Endothelial cell of umbilical vein (primary cell): Measurements from ENCODE around the gene GADD45GIP1. TPM values are rescaled to one million over a fixed set of nuclear protein-coding genes. Genes with fewer than 3 reads are reported as not detected.

Source experiments
- BruUV-seq: library from RNA; stranded (reverse); fragments of 400-500 nt; replicated peaks from 2 replicates; lab custom pipeline; 2021; lab: Mats Ljungman, UMichigan
- CTCF ChIA-PET: fragments of 300-600, 350-600 bp; sonication (Branson Sonifier 250); formaldehyde crosslinking; loops from one replicate; lab custom pipeline; 2021; ENCODE audit warnings: antibody characterized with exemption, inconsistent platforms; lab: Charles Lee
- POLR2A ChIA-PET: fragments of 300-600, 350-600 bp; sonication (Branson Sonifier 250); formaldehyde crosslinking; loops from one replicate; lab custom pipeline; 2021; ENCODE audit warnings: antibody characterized with exemption, inconsistent platforms; lab: Charles Lee
- DNase-seq: peaks from one replicate; pipeline ENCODE4 v3.0.0-alpha.2; 2011; ENCODE audit warnings: low read depth, low spot score
- FAIRE-seq: peaks from 2 replicates; lab custom pipeline; 2011; peaks lifted over from hg19 to GRCh38; lab: Jason Lieb, UNC
- H2AFZ ChIP-seq: 2 replicates; pipeline ENCODE4 v1.6.0; 2012; ENCODE audit warnings: low read depth, low read length, control low read depth, inconsistent platforms
- H3K27ac ChIP-seq: 2 replicates; pipeline ENCODE4 v1.5.1; 2011; ENCODE audit warnings: low read depth, mild to moderate bottlenecking, control low read depth, low read length, moderate library complexity; ENCODE audit not compliant: insufficient read depth
- H3K27me3 ChIP-seq, 2 experiments: 2 replicates each; pipeline versions ENCODE4 v1.6.0 to v1.6.1; 2011; ENCODE audit warnings: low read length in 2 of 2, mixed read lengths in 1 of 2; ENCODE audit not compliant: control insufficient read depth in 2 of 2, insufficient read depth in 2 of 2
- H3K36me3 ChIP-seq, 2 experiments: 2 replicates in 1 of 2; 3 replicates in 1 of 2; pipeline ENCODE4 v1.5.1; 2011; ENCODE audit warnings: low read length in 2 of 2, mild to moderate bottlenecking in 1 of 2, moderate library complexity in 1 of 2; ENCODE audit not compliant: control insufficient read depth in 2 of 2, insufficient read depth in 2 of 2; ENCODE audit errors: extremely low read depth in 1 of 2
- H3K4me1 ChIP-seq: 3 replicates; pipeline ENCODE4 v1.5.1; 2011; ENCODE audit warnings: mild to moderate bottlenecking, low read length; ENCODE audit not compliant: control insufficient read depth, insufficient read depth; ENCODE audit errors: extremely low read depth
- H3K4me2 ChIP-seq: 2 replicates; pipeline ENCODE4 v1.6.1; 2011; ENCODE audit warnings: low read length, control low read depth, mixed read lengths; ENCODE audit not compliant: insufficient read depth
- H3K4me3 ChIP-seq, 3 experiments: fragments of 200-600 bp in 1 of 3; sonication (generic), shearing (Covaris generic) in 1 of 3; replicated peaks in 1 of 3; 2 replicates each; pipeline ENCODE4 v1.5.1; 2011 to 2016; ENCODE audit warnings: control low read depth in 3 of 3, low read length in 3 of 3, mild to moderate bottlenecking in 2 of 3, inconsistent platforms in 1 of 3, low read depth in 1 of 3, moderate library complexity in 1 of 3; ENCODE audit not compliant: insufficient read depth in 1 of 3
- H3K79me2 ChIP-seq: 2 replicates; pipeline ENCODE4 v1.6.0; 2012; ENCODE audit warnings: low read length, inconsistent platforms; ENCODE audit not compliant: control insufficient read depth, insufficient read depth
- H3K9ac ChIP-seq: replicated peaks from 2 replicates; pipeline ENCODE3; 2011; ENCODE audit warnings: low read length, control low read depth; ENCODE audit not compliant: insufficient read depth; ENCODE audit errors: extremely low read depth
- H3K9me1 ChIP-seq: replicated peaks from 3 replicates; pipeline ENCODE4 v1.6.0; 2011; ENCODE audit warnings: mild to moderate bottlenecking, low read length; ENCODE audit not compliant: control insufficient read depth, insufficient read depth; ENCODE audit errors: extremely low read depth
- H3K9me3 ChIP-seq: replicated peaks from 2 replicates; pipeline ENCODE4 v1.5.1; 2012; ENCODE audit warnings: low read length, inconsistent platforms; ENCODE audit not compliant: control insufficient read depth, insufficient read depth
- H4K20me1 ChIP-seq: replicated peaks from 2 replicates; pipeline ENCODE3; 2011; ENCODE audit warnings: mild to moderate bottlenecking, low read length; ENCODE audit not compliant: control insufficient read depth, insufficient read depth; ENCODE audit errors: extremely low read depth
- EZH2 ChIP-seq: IDR thresholded peaks from 2 replicates; pipeline ENCODE4 v1.6.1; 2012; ENCODE audit warnings: borderline replicate concordance, low read depth, mild to moderate bottlenecking, moderate library complexity, low read length, inconsistent platforms; ENCODE audit not compliant: severe bottlenecking
- FOS ChIP-seq: IDR thresholded peaks from 2 replicates; pipeline ENCODE4 v1.6.1; 2011; ENCODE audit warnings: mild to moderate bottlenecking, low read length, moderate library complexity, borderline replicate concordance; ENCODE audit not compliant: insufficient read depth
- GATA2 ChIP-seq: IDR thresholded peaks from 2 replicates; pipeline ENCODE4 v1.7.0; 2011; ENCODE audit warnings: low read depth, mild to moderate bottlenecking, moderate library complexity, mixed read lengths, low read length; ENCODE audit not compliant: insufficient read length, insufficient read depth
- JUN ChIP-seq: IDR thresholded peaks from 2 replicates; pipeline ENCODE4 v1.6.1; 2011; ENCODE audit warnings: borderline replicate concordance, low read depth; ENCODE audit not compliant: insufficient read length, insufficient read depth
- MYC ChIP-seq: IDR thresholded peaks from one replicate; pipeline ENCODE4 v1.6.1; 2011; ENCODE audit warnings: mild to moderate bottlenecking, low read depth, low read length
- POLR2A ChIP-seq: IDR thresholded peaks from 2 replicates; pipeline ENCODE4 v1.6.1; 2012; ENCODE audit warnings: low read depth, mild to moderate bottlenecking, control low read depth, low read length
- POLR2AphosphoS5 ChIP-seq: IDR thresholded peaks from 2 replicates; pipeline ENCODE4 v1.6.1; 2012; ENCODE audit warnings: low read depth, mild to moderate bottlenecking, control low read depth, low read length, moderate library complexity; ENCODE audit not compliant: insufficient read depth
- dilution Hi-C: fragments of 300-500 bp; cut with MboI; formaldehyde crosslinking; loops from one replicate; pipeline ENCODE4 v1.15.0; 2019; ENCODE audit warnings: low sequenced_read_pairs; ENCODE audit not compliant: extremely low pct_ligation_motif_present
- intact Hi-C: fragments of 100-400 bp; cut with micrococcal nuclease; formaldehyde crosslinking; loops from one replicate; pipeline ENCODE4 v1.10.0; 2022
- polyA plus RNA-seq, 4 experiments: library from polyadenylated mRNA; depleted of rRNA in 3 of 4; stranded (reverse) in 3 of 4; unstranded in 1 of 4; fragments of >200 nt; gene quantifications; 2 replicates each; pipeline versions ENCODE4 v1.2.1 to v1.2.3, GENCODE V29; 2011 to 2012; ENCODE audit warnings: missing spikeins in 1 of 4
- total RNA-seq: library from RNA; stranded (reverse); gene quantifications from 2 replicates; pipeline ENCODE4 v1.2.3, GENCODE V29; 2021
- TF ChIP-seq, protein P1 (sequence below): IDR thresholded peaks from 2 replicates; pipeline ENCODE4 v1.6.1; 2011; ENCODE audit not compliant: insufficient read depth, insufficient read length
- TF ChIP-seq, protein P2 (sequence below), 2 donors: IDR thresholded peaks; 1 replicate in 1 of 2; 2 replicates in 1 of 2; pipeline ENCODE4 v1.5.1; 2011; ENCODE audit warnings: low read length in 2 of 2, mild to moderate bottlenecking in 2 of 2, moderate library complexity in 2 of 2, control low read depth in 1 of 2, inconsistent platforms in 1 of 2, low read depth in 1 of 2; ENCODE audit not compliant: insufficient read depth in 1 of 2; ENCODE audit errors: extremely low read depth in 1 of 2

Gene GADD45GIP1
- total and polyA plus RNA-seq, 2 donors (not counting 3 experiments of a cell fraction or from before 2014, with no cell fraction given): 32.8 to 38.3 TPM

DNA sequence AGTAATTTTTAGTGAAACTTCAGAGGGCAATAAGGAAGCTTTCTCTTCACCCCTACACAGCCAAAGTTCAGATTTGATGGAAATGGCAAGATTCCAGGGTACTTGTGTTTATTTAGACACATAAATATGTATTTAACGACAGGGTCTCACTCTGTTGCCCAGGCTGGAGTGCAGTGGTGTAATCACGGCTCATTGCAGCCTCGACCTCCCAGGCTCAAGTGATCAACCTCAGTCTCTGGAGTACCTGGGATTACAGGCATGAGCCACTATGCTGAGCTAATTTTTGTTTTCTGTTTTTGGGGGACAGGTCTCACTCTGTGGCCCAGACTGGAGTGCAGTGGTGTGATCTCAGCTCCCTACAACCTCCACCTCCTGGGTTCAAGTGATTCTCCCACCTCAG lies 36.0 kb downstream of the GADD45GIP1 start:
- no peak overlapping the region for H2AFZ ChIP-seq
- no peaks in the 10 kb centered on the region for H4K20me1 ChIP-seq
- no peak overlapping the region for H3K4me2 ChIP-seq
- no peaks in the 10 kb centered on the region for H3K9me3 ChIP-seq
- H3K36me3 ChIP-seq: peaks cover 13 to 23% of the 10 kb centered on the region in 2 experiments
- DNase-seq (no peak), FAIRE-seq (no peak)
- no peak overlapping the region for H3K4me3 ChIP-seq
- H3K27ac ChIP-seq: no peak overlapping the region
- dilution Hi-C loops (no loop called here), intact Hi-C loops (no loop called here)
- ChIA-PET CTCF (interaction anchor here (0.9 kb wide), 1 partner anchor 35 kb away, joined by 3 read pairs; no protein-coding TSS in a partner anchor), POLR2A (interaction anchor here (0.7 kb wide), 1 partner anchor 49 kb away, joined by 5 read pairs; no protein-coding TSS in a partner anchor)
- no peaks in the 10 kb centered on the region for H3K9me1 ChIP-seq
- no peaks in the 10 kb centered on the region for H3K4me1 ChIP-seq
- H3K9ac ChIP-seq: no peak overlapping the region
- H3K79me2 ChIP-seq: no peaks in the 10 kb centered on the region
- TF ChIP-seq, protein P1, sequence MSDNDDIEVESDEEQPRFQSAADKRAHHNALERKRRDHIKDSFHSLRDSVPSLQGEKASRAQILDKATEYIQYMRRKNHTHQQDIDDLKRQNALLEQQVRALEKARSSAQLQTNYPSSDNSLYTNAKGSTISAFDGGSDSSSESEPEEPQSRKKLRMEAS: no peak
- no peak for TF ChIP-seq JUN
- no peak for TF ChIP-seq GATA2
- TF ChIP-seq FOS: no peak
- TF ChIP-seq, protein P2, sequence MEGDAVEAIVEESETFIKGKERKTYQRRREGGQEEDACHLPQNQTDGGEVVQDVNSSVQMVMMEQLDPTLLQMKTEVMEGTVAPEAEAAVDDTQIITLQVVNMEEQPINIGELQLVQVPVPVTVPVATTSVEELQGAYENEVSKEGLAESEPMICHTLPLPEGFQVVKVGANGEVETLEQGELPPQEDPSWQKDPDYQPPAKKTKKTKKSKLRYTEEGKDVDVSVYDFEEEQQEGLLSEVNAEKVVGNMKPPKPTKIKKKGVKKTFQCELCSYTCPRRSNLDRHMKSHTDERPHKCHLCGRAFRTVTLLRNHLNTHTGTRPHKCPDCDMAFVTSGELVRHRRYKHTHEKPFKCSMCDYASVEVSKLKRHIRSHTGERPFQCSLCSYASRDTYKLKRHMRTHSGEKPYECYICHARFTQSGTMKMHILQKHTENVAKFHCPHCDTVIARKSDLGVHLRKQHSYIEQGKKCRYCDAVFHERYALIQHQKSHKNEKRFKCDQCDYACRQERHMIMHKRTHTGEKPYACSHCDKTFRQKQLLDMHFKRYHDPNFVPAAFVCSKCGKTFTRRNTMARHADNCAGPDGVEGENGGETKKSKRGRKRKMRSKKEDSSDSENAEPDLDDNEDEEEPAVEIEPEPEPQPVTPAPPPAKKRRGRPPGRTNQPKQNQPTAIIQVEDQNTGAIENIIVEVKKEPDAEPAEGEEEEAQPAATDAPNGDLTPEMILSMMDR (IDR thresholded peaks at IDR 0.05; ENCODE audit: extremely low read depth in 1 of 2, insufficient read depth in 1 of 2, low read depth in 1 of 2, low read length in 2 of 2): no peak
- no peak for TF ChIP-seq MYC
- no peak for TF ChIP-seq POLR2AphosphoS5
- no peak for TF ChIP-seq EZH2
- TF ChIP-seq POLR2A: no peak
- no TSS peak for BruUV-seq
- no peaks in the 10 kb centered on the region for H3K27me3 ChIP-seq
